Effector CD8-positive, alpha-beta T cell (primary cell): ENCODE results near the gene CIAPIN1.
"Not testable (repeated sequence)": the region's sequence is repeated elsewhere in the genome, so short reads cannot be mapped to it uniquely, and the experiment has no call there.

ENCODE experiments used
- DNase-seq: peaks from one replicate; lab custom pipeline; 2025; lab: John Stamatoyannopoulos, UW

Gene CIAPIN1

GRCh38 chr16:57406881-57407280 lies 40.3 kb downstream of the CIAPIN1 start:
- no peak for DNase-seq

GRCh38 chr16:57405097-57405496 lies 42.1 kb downstream of the CIAPIN1 start:
- no peak for DNase-seq

DNA sequence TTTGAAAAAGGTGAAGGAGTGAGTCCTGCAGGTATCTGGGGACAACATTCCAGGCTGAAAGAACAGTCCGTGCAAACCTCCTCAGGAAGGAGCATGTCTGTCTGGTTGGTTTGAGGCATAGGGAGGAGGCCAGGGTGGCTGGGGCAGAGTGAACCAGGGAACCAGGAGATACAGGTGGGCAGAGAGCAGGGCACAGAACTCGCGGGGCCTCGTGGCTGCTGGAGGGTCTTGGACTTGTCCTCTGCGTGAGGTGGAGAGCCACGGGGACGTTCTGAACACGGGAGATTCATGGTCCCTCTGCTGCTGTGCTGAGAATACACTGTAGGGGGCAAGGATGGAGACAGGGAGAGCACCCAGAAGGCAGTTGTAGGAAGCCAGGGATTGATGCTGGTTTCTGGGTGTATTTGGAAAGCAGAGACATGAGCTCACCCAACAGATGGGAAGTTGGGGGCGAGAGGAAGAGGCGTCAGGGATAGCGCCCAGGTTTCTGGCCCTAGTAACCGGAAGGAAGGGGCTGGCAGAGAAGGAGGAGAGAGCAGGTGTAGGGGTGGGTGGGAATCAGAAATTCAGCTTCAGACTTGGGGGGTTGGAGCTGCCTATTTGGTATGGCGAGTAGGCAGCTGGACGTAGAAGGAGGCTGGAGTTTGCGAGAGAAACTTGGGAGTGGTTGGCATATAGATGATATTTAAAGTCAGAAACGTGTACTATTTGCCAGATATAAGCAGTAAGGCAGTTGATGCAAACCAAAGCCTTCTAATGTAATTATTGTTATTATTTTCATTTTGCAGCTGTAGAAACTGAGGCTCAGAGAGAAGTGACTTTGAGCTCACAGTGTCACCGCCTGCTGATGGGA lies 43.0 kb downstream of the CIAPIN1 start, which contains the start of gene CCL17:
Gene CCL17 (plus strand): TSS at position 803 of the 853 bp plus-strand sequence. CDS start 9,166 bp downstream, outside the sequence.
- no peak for DNase-seq

DNA sequence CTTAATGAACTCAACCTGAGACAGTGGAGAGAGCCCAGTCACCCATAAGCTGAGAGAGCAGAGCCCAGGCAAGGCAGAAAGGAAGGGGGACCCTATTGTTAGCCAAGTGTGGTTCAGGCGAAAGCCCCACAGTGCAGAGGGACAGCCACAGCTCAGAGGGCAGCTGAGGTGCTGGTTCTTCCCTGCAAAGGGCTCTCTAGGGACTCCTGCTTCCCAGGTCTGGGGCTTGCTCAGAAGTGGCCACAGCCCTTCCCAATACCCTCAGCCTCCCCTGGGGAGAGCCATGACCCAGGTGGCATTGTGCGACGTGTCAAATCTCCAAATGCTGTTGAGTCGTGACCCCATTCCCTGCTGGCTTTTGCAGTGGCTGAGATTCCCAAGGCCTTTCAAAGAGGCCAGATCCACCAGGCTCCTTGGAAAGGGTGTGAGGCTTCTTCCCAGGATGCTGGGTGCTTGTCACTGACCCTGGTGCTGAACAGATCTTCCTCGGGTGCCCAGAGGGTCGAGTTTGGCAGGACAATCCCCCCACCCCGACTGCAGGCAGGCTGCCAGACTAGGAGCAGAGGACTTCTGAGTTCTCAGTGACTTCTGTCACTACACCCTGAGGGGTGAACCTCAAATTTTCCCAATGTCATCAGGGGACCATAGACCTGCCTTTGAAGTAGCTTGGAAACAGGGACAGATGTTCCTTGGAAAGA lies 45.1 kb downstream of the CIAPIN1 start:
- no peak for DNase-seq

DNA sequence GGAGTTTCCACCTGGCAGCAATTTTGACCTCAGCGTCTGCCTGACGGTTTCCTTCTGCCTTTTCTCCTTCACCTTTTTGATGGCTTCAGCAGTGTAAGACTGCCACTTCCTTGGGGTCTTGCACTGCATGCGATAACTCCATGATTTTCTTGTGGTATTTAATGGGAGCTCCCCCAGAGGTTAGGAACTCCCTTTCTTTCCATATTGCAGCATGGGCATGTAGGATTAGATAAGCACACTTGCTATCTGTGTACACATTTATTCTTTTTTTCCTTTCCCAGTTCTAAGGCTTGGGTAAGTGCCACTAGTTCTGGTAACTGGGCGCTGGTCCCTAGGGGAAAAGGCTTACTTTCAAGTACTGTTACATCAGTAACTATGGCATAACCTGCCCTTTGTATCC lies 49.7 kb downstream of the CIAPIN1 start:
- DNase-seq, result not testable (repeated sequence)

DNA sequence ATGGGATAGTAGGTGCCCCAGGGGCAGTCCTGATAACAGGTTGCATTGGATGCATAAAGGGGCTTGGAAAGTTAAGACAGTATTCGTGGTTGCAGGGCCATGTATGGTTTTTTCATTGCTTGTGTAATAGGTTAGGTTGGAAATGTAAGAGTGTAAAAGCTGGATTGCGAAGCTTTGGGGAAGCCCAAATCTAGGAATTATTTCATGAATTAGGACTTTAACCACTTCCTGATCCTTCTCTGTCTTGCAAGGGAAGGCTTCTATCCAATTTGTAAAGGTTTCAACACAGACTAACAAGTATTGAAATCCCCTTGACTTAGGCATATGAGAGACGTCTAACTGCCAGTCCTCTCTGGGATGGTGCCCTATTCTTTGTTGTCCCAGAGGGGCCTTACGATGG lies 50.4 kb downstream of the CIAPIN1 start:
- DNase-seq, result no peak

GRCh38 chr16:57395026-57395425 lies 52.2 kb downstream of the CIAPIN1 start:
- no peak for DNase-seq

DNA sequence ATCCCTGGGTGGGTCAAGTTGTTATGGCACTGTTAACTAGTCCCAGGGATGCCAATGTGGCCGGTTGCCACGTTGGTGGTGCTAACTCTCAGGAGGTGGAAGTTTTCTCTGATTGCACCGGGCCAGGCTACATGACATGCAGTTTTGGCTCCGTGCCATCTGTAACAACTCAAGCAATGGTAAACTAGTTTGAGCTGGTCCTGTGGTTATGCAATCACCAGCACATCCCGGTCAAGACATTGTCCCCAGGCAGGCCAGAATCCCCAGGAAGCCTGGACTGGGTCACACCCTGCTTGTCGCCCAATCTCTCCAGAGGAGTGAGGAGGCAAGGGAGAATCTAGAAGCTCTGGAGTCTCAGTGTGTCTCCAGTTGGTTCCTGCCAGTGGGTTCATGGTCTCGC lies 52.7 kb downstream of the CIAPIN1 start:
- DNase-seq, result no peak

GRCh38 chr16:57392694-57393093 lies 54.5 kb downstream of the CIAPIN1 start:
- DNase-seq, result no peak

- no peak for DNase-seq
Observed at GRCh38 chr16:57391708-57392107, 55.5 kb downstream of the CIAPIN1 start.

DNA sequence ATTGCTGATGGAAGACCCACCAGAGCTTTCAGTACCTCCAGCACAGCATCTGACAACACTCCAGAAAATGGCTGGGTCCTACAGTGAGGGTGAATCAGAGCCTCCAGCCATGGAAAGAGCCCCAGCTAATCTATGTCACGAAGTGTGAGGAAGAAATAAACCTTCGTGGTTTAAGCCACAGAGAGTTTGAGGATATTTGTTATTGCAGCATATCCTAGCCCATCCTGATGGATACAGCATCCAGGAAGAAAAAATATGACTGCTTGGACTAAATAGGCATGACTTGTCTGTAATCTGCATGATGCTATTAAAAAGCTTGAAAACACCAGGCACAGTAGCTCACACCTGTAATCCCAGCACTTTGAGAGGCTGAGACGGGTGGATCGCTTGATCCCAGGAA lies 55.9 kb downstream of the CIAPIN1 start:
- DNase-seq, result no peak

- DNase-seq, result no peak
Observed at GRCh38 chr16:57390636-57391295, 56.4 kb downstream of the CIAPIN1 start.

GRCh38 chr16:57389087-57389468 lies 58.1 kb downstream of the CIAPIN1 start:
- no peak for DNase-seq

DNA sequence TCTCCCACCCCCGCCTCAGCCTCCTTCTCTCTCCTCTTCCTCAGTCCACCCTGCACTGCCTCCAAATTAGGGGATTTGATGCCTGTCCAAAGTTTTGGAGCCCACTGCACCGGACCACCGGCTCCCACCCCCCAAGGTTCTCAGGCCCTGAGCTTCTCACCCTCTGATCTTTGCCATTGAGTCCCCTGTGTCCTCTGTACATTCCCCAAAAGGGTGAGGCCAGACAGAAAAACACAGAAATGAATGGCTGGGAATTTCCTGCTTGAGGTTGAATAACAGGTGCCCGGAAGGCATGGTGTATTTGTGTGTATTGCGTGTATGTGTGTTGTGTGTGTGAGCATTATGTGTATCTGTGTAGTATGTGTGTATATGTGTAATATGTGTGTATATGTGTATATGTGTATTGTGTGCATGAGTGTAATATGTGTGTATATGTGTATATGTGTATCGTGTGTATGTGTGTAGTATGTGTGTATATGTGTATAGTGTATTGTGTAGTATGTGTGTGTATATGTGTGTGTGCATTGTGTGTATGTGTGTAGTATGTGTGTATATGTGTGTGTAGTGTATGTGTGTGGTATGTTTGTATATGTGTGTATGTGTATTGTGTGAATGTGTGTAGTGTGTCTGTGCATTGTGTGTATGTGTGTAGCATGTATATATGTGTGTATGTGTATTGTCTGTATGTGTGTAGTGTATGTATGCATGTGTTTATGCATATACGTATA lies 58.7 kb downstream of the CIAPIN1 start:
- DNase-seq, result no peak

- no peak for DNase-seq
Observed at GRCh38 chr16:57387598-57388354, 59.4 kb downstream of the CIAPIN1 start.

GRCh38 chr16:57386381-57386951 lies 60.7 kb downstream of the CIAPIN1 start:
- no peak for DNase-seq

GRCh38 chr16:57385083-57385482 lies 62.1 kb downstream of the CIAPIN1 start:
- DNase-seq, result no peak

GRCh38 chr16:57384248-57385070 lies 62.7 kb downstream of the CIAPIN1 start:
- no peak for DNase-seq

DNA sequence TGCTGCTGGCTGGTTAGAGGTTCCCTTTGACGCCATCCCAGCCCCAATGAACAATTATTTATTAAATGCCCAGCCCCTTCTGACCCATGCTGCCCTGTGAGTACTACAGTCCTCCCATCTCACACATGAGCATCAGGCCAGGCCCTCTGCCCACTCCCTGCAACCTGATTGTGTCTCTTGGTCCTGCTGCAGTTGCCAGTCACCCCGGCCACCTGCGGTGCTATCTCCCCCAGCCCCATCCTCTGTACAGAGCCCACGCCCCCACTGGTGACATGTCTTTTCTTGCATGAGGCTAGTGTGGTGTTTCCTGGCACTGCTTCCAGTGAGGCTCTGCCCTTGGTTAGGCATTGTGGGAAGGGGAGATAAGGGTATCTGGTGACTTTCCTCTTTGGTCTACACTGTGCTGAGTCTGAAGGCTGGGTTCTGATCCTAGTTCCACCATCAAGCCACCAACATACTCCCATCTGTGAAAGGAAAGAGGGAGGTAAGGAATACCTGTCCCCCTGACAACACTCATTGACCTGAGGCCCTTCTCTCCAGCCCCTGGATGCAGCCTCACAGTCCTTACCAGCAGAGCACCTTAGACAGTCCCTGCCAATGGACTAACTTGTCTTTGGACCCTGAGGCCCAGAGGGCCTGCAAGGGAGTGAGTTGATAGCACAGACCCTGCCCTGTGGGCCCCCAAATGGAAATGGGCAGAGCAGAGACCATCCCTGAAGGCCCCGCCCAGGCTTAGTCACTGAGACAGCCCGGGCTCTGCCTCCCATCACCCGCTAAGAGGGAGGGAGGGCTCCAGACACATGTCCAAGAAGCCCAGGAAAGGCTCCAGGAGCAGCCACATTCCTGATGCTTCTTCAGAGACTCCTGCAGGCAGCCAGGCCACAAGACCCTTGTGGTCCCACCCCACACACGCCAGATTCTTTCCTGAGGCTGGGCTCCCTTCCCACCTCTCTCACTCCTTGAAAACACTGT lies 63.6 kb downstream of the CIAPIN1 start:
- DNase-seq, result no peak
